Right lung (tissue), 10 donors: ENCODE results near the gene SYMPK. TPM values are rescaled to one million over a fixed set of nuclear protein-coding genes. Genes with fewer than 3 reads are reported as not detected.
"Not testable (repeated sequence)": the region's sequence is repeated elsewhere in the genome, so short reads cannot be mapped to it uniquely, and the experiment has no call there.

Source experiments
- DNase-seq, 2 donors: peaks; one replicate each; pipeline ENCODE4 v3.0.0-alpha.2; 2013
- long read RNA-seq, 8 donors: transcript quantifications; one replicate each; lab custom pipeline, GENCODE V29; 2026
- polyA plus RNA-seq, 5 donors: library from polyadenylated mRNA; unstranded; fragments of 120-200 nt; gene quantifications; one replicate each; pipeline versions ENCODE4 v1.2.1 to v1.2.3, GENCODE V29; 2013; ENCODE audit warnings: inconsistent platforms in 1 of 5, low replicate concordance in 1 of 5; ENCODE audit not compliant: insufficient read length in 5 of 5, insufficient read depth in 1 of 5

SYMPK gene
- polyA plus RNA-seq: 10 to 100 TPM; 50.6 to 73.7 (median 64.0) TPM
- long read RNA-seq, donor 1, full-length matches to known transcripts: 8 of 25 reads
- long read RNA-seq, donor 1, partial matches to known transcripts: 17 of 25 reads
- long read RNA-seq, donor 1, other reads (novel, unspliced or antisense): 0 of 25 reads
- long read RNA-seq, donor 2, full-length matches to known transcripts: 6 of 13 reads
- long read RNA-seq, donor 2, partial matches to known transcripts: 7 of 13 reads
- long read RNA-seq, donor 2, other reads (novel, unspliced or antisense): 0 of 13 reads
- long read RNA-seq, donor 3, partial matches to known transcripts: 15 of 16 reads
- long read RNA-seq, donor 3, other reads (novel, unspliced or antisense): 0 of 16 reads
- long read RNA-seq, donor 4, partial matches to known transcripts: 0 of 2 reads
- long read RNA-seq, donor 4, other reads (novel, unspliced or antisense): 0 of 2 reads
- long read RNA-seq, donor 5, full-length matches to known transcripts: 2 of 21 reads
- long read RNA-seq, donor 5, partial matches to known transcripts: 19 of 21 reads
- long read RNA-seq, donor 5, other reads (novel, unspliced or antisense): 0 of 21 reads
- long read RNA-seq, donor 6, full-length matches to known transcripts: 3 of 16 reads
- long read RNA-seq, donor 6, partial matches to known transcripts: 13 of 16 reads
- long read RNA-seq, donor 6, other reads (novel, unspliced or antisense): 0 of 16 reads
- long read RNA-seq, donor 7, full-length matches to known transcripts: 6 of 6 reads
- long read RNA-seq, donor 7, partial matches to known transcripts: 0 of 6 reads
- long read RNA-seq, donor 7, other reads (novel, unspliced or antisense): 0 of 6 reads
- long read RNA-seq, donor 8, full-length matches to known transcripts: 2 of 9 reads
- long read RNA-seq, donor 8, partial matches to known transcripts: 7 of 9 reads
- long read RNA-seq, donor 8, other reads (novel, unspliced or antisense): 0 of 9 reads

DNA sequence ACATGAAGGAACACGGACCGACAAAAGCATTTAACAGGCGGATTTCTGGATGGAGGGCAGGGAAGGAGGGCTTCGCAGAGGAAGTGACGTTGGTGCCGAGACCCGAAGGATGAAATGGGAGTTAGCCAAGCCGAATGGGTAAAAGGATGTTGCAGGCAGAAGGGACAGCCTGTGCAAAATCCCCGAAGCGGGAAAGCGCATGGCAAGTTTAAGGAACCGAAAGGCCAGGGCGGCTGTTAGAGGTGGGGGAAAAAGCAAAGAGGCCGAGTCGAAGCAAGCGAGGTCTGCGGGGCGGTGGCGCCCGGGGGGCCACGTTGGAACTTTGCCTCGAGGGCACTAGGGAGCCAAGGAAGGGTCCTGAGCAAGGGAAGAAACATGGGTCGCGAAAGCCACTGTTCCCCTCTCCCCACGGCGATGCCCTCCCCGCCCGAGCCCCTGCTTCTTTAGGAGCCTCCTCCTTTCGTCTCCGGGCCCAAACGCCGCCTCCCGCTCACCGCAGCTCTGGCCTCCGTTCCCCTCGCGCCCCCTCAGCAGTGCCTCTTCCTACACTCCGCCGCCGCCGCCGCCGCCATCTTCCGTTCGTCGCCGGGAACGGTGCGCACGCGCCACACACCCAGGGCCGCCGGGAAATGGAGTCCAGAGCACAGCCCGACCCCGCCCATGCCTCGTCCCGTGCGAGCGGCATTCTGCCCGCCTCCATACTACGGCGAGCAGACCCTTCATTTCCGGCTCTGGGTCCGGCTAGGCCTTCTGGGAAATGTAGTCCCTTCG is at the start of gene SYMPK:
Gene SYMPK (minus strand): TSS at position 584 of the 771 bp plus-strand sequence. CDS start 8,652 bp downstream, outside the sequence.
- peak; percentile 97 to 98 for DNase-seq

DNA sequence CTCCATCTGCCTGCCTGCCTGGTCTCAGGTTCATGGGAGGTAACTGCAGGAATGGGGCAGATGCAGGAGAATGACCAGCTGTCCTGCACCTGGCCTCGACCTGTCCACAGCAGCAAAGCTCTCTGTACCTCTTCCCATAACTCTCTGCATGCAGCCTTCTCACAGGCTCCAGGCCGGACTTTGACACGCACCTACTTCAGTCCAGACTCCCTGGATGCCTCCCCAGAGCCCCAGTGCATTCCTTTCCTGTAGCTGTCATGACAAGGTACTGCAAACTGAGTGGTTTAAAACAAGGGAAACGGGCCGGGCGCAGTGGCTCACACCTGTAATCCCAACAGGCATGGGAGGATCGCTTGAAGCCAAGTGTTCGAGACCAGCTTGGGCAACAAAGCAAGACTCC is 48.3 kb upstream of the SYMPK start:
- no peak for DNase-seq

DNA sequence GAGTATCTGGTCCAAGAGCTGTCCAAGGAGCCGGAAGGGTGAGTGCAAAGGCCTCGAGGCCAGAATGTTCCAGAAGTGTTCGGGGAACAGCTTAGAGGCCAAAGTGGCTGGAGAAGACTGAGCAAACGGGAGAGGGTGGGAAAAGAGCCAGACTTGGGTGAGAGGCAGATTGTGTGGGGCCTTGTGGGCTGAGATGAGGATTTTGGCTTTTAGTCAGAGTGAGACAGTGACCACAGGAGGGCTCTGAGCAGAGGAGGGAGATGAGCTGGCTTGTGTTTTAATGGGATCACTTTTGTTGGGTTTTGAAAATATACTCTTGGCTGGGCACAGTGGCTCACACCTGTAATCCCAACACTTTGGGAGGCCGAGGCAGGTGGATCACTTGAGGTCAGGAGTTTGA is 46.0 kb upstream of the SYMPK start:
- no peak for DNase-seq

DNA sequence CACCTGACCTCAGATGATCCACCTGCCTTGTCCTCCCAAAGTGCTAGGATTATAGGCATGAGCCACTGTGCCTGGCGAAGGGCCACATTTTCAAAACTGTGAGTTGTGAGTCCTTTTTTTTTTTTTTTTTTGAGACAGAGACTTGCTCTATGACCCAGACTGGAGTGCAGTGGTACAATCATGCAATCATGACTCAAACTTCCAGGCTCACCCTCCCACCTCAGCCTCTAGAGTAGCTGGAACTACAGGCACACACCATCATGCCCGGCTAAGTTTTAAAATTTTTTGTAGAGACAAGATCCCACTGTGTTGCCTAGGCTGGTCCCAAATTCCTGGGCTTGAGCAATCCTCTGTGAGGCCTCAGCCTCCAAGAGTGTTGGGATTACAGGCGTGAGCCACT is 43.3 kb upstream of the SYMPK start:
- no peak for DNase-seq

DNA sequence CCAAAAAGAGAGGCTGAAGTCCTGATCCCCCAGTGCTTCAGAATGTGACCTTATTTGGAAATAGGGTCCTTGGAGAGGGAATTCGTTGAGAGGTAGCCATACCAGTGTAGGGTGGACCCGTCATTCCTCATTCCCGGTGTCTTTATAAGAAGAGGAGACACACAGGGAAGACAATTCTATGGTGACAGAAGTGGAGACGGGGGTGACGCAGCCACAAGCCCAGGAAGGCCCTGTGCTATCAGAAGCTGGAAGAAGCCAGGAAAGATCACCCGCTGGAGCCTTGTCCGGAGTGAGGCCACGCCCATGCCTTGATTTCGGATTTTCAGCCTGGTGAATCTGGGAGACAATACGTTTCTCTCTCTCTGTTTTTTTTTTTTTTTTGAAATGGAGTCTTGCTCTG is 42.1 kb upstream of the SYMPK start:
- DNase-seq: no peak

DNA sequence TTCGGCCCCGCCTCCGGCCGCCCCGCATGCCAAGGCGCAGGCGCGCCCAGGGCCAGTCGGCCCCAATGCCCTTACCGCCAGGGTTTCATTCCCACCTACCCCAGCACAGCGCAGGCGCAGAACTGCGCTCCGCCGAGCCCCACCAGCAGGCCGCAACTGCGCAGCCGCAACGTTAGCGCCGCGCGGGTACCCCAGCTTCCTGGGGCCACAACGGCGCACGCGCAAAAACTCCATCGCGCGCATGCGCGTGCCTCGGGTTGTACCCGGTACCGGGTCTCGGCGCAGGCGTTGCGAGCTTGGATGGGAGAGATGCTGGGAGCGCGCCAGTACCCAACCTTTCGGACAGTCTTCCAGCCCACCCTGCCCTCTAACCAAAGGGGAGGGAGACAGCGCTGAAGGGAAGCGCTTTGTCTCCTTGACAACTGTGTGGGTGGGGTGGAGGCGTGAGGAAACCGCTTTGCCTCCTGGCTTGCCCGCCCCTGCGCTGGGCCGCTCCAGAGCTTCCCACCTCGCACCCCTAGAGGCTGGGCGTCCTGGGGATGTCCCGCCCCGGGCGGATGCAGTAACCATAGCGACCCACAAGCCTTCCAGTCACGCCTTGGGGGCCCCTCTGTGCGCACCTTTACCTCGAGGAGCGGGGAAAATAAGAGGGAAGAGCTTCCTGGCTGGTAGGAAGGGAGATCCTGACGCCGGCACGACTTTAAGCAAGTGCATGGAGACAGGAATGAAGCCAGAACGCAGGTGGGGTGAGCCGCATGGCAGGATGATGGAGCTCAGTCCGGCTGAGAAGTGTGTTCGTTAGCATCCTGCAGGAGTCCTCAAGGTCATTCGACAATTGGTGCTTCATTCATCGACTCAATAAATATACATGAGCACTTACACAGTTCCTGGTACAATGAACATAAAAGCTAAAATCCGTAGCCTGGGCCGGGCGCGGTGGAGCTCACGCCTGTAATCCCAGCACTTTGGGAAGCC is 40.0 kb upstream of the SYMPK start:
- DNase-seq: peak; percentile 99 to 100

DNA sequence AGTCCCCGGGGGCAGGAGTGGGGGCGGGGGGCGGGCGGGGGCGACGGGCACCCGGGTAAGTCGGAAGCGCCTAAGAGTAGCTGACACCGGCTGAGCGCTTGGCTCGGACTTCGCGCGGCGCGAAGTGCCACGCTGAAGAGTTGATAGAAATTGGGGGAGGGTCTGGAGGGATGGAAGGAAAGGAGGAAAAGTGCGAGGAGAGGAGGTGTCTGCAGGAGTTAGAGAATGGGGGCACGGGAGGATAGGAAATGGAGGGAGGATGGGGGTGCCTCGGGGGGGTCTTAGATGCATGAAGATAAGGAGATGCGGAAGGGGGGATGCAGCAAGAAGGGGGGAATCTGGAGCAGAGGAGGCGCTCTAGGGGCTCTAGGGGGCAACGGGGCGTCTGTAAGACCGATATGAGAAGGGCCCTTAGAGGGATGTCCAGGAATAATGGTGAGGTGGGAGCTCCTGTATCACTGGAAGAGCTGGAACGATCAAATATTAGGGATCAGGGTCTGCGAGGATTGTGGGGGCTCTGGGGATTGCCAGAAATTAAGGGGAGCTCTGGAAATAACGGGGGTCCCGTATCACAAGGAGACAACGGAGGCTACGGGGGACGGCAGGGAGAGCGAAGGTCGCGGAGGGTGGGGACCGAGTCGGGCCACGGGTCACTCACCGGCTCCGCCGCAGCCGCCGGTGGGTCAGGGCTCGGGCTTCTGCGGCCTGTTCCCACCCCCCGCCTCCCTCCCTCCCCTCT is 39.1 kb upstream of the SYMPK start, which contains the start of gene MYPOP:
Gene MYPOP (minus strand): TSS at position 702 of the 739 bp plus-strand sequence. CDS start 840 bp downstream, outside the sequence.
- peak in 1 of 2 donors; percentile 13 for DNase-seq

DNA sequence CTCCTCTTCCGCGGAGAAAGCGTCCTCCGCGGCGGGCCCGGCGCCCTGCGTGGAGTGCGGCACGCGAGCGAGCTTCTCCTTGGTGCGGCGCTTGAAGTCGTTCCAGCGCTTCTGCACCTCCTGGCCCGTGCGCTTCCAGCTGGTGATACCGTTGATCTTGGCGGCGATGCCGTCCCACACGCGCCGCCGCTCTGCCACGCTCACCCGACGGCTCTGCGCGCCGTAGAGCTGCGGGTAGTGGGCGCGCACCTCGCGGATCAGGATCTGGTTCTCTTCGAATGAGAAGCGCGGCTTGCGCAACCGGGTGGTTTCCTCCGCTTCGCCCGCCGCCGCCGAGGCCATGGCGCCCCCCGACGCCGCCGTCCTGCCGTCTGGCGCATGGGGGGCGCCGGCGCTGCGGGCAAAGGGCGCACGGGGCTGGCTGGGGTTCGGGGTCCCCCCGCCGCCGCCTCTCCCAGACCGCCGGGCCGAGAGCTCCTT is 38.5 kb upstream of the SYMPK start:
- peak in 1 of 2 donors; percentile 32 for DNase-seq

DNA sequence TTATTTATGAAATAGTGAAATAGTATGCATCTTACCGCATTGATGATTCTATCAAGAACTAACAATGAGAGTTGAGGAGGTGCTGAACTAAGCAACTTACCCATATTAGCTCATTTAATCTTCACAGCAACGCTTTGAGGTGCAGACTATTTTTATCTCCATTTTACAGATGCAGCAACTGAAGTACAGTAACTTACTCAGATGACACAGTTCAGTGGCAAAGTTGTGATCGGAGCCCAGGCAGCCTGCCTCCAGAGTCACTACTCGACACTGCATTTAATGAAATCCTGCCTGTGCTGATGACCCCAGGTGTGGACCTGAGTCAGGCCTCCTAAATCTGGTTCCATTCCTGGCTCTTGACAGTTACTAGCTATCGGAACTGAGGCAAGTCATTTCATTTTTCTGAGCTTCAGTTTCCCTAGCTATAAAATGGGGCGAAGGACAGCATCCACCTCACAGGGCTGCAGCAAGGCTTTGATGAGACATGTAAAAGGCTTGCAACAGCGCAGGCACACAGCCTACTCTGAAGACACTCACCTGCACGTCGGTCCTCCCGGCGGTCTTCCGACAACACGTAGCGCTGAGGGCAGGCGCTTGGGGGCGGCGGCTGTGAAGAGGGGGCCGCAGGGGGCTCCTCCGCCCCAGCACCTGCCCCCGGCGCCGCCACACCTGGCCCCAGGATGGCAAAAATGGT is 37.9 kb upstream of the SYMPK start:
- no peak for DNase-seq

DNA sequence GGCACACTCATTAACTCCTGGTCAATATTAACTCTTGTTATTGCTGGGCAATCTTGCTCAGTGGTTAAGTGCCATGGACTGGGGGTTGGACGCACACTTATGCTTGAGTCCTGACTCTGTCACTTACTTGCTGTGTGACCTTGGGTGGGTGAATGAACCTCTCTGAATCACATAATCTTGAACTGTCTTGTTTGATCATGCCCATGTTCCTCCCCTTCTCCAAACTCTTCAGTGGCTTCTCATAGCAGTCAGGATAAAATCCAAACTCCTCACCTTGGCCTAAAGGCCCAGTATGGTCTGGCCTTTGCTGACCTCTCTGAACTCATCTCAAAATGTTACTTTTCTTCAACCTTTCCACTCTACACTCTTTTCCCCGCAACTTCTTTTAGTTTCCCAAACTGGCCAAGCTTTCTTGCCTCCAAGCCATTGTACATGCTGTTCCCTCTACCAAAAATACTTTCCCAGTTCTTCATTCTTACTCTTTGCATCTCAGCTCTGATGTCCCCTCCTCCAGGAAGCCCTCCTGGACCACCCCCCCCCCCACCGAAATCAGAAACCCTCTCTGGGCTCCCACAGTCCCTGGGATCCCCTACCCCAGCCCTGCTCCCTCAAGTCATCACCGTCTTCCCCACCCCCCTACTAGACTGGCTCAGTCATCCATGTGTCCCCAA is 37.1 kb upstream of the SYMPK start:
- DNase-seq: no peak

DNA sequence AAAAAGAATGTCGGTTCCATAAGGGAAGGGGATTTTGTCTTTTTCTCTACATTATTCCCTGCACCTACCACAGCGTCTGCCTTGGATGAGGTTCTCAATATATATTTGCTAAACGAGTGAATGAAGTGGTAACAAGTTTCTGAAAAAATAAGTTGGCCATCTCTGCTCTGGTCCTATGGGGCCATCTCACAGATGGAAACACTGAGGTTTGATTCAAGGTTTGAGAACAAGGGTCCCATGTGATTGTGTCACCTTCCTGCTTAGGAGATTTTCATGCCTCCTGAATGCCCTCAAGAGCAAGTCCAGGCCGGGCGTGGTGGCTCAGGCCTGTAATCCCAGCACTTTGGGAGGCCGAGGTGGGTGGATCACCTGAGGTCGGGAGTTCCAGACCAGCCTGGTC is 36.3 kb upstream of the SYMPK start:
- no peak for DNase-seq

DNA sequence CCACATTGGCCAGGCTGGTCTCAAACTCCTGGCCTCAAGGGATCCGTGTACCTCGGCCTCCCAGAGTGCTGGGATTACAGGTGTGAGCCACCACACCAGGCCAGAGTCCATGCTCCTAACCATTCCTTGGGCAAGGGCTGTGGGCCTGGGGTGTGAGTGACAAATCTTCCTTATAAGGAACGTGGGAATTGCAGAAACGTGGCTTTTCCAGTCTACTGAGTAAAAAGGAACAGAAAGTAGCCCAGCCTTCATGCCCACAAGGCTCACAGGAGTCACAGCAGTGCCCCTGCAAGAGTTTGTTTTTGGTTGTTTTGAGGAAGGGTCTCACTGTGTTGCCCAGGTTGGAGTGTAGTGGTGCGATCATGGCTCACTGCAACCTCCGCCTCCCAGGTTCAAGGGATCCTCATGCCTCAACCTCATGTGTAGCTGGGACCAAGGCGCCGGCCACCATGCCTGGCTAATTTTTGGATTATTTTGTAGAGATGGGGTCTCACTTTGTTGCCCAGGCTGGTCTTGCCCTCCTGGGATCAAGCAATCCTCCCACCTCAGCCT is 34.4 kb upstream of the SYMPK start:
- DNase-seq: no peak

DNA sequence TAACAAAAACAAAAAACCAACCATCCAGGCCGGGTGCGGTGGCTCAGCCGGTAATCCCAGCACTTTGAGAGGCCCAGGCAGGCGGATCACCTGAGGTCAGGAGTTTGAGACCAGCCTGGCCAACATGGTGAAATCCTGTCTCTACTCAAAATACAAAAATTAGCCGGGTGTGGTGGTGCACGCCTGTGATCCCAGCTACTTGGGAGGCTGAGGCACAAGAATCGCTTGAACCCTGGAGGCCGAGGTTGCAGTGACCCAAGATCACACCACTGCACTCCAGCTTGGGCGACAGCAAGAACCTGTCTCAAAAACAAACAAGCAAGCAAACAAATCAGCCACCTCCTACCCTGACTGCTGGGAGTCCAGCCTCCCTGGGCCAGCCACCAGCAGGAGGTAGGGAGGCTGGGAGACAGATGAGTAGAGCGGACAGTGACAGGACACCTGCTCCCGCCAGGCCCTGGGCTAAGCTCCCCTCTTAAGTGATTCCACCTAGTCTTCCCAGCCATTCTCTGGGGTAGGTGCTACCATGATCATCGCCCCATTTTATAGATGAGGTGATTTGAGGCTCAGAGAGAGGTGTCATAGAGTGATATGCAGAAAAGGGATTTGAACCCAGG is 33.1 kb upstream of the SYMPK start:
- DNase-seq: not testable (repeated sequence)

DNA sequence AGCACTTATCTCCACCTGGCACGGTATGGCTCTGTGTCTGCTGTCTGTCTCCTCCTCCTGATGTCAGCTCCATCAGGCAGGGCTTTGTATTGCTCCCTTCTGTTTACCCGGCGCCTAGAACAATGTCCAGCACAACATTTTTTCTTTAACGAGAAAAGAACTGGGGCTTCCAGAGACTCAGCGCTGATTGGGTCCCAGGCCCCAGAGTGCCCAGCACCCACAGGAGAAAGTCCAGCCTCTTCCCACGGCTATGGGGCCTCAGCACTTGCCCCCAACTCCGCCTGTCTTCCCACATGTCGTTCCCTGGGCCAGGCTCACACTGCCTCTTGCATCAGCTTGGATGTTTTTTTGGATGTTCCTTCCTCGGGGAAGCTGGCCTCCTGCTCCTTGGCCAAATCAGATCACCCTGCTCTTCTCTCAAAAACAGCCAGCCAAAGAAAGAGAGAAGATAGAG is 32.6 kb upstream of the SYMPK start:
- DNase-seq: no peak

DNA sequence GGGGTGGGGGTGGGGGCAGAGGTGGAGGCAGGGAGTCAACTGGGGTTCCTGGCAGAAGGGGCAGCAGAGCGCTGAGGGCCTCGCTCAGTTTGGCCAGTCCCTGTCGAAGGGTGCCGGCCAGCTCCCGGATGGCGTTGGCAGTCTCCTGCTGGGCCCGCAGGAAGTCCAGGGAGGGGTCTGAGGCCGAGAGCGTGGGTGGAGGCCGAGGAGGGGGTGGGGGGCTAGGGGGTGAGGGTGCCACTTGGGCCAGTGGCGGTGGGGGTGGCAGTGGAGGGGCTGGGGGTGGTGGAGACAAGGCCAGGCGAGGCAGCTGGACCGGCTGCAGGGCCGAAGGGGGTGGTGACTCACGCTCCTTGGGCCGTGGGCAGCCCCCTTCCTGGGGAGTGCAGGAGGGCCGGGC is 27.9 kb upstream of the SYMPK start:
- DNase-seq: no peak

DNA sequence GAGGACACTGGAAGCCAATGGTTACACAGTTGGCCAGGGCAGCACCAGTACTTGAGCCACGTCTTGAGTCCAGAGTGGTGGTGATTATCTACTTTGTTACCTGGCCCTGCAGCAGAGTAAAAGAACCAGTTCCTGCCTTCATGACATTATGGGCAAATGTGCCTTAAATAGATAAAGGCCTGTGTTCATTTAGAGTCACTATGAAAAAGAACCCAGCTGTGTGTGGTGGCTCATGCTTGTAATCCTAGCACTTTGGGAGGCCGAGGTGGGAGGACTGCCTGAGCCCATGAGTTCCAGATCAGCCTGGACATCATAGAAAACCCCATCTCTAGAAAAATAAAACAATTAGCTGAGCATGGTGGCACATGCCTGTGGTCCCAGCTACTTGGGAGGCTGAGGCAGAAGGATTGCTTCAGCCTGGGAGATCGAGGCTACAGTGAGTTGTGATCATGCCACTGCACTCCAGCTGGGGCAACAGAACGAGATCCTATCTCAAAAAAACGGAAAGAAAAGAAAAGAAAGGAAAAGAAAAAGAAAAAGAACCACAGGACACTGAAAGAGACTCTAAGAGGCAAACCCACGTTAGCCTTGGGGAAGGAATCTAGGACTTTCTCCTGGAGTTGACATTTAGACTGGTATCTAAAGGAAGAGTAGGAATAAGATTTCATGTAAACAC is 26.4 kb upstream of the SYMPK start:
- no peak for DNase-seq
